DOHH2 (cell line): ENCODE results near the gene MUC15.

Source experiments
- H3F3A ChIP-seq: fragments of 200-600 bp; sonication (generic), shearing (Covaris generic); 2 replicates; pipeline ENCODE4 v1.6.0; 2016; ENCODE audit warnings: antibody characterized with exemption, mild to moderate bottlenecking; ENCODE audit not compliant: control insufficient read depth, insufficient read depth
- H3K27ac ChIP-seq: fragments of 200-600 bp; sonication (generic); 2 replicates; pipeline ENCODE4 v1.5.1; 2014; ENCODE audit warnings: low read depth, mild to moderate bottlenecking, low read length, moderate library complexity
- H3K27me3 ChIP-seq: fragments of 200-600 bp; sonication (generic); 2 replicates; pipeline ENCODE4 v1.6.1; 2014; ENCODE audit warnings: mild to moderate bottlenecking, low read length, mixed read lengths; ENCODE audit not compliant: control insufficient read depth
- H3K36me3 ChIP-seq: fragments of 200-600 bp; sonication (generic); 2 replicates; pipeline ENCODE4 v1.6.1; 2014; ENCODE audit warnings: mild to moderate bottlenecking, low read length, moderate library complexity, mixed read lengths; ENCODE audit not compliant: control insufficient read depth
- H3K4me1 ChIP-seq: fragments of 200-600 bp; sonication (generic); 2 replicates; pipeline ENCODE4 v1.6.1; 2014; ENCODE audit warnings: mild to moderate bottlenecking, low read length, mixed read lengths; ENCODE audit not compliant: control insufficient read depth
- H3K4me2 ChIP-seq: fragments of 200-600 bp; sonication (generic); 2 replicates; pipeline ENCODE4 v1.6.0; 2014; ENCODE audit warnings: mild to moderate bottlenecking, low read length, moderate library complexity
- H3K4me3 ChIP-seq: fragments of 200-600 bp; sonication (generic); 2 replicates; pipeline ENCODE4 v1.5.1; 2014; ENCODE audit warnings: mild to moderate bottlenecking, low read length, mixed read lengths
- H3K79me2 ChIP-seq: fragments of 200-600 bp; sonication (generic); 2 replicates; pipeline ENCODE4 v1.6.1; 2014; ENCODE audit warnings: mild to moderate bottlenecking, low read length, mixed read lengths; ENCODE audit not compliant: control insufficient read depth
- H3K9me2 ChIP-seq: fragments of 200-600 bp; sonication (generic); replicated peaks from 2 replicates; pipeline ENCODE4 v1.6.1; 2014; ENCODE audit warnings: mild to moderate bottlenecking, low read length, mixed read lengths; ENCODE audit not compliant: control insufficient read depth
- H3K9me3 ChIP-seq: fragments of 200-600 bp; sonication (generic); 2 replicates; pipeline ENCODE4 v1.6.1; 2014; ENCODE audit warnings: antibody characterized with exemption, low read length, mixed read lengths; ENCODE audit not compliant: control insufficient read depth, insufficient read depth
- H4K20me1 ChIP-seq: fragments of 200-600 bp; sonication (generic); 2 replicates; pipeline ENCODE4 v1.6.0; 2014; ENCODE audit warnings: low read depth, mild to moderate bottlenecking, antibody characterized with exemption, low read length, moderate library complexity; ENCODE audit not compliant: control insufficient read depth, insufficient read depth
- CTCF ChIP-seq: fragments of 200-600 bp; sonication (generic); IDR thresholded peaks from one replicate; pipeline ENCODE4 v1.5.1; 2014; ENCODE audit warnings: antibody characterized with exemption, mild to moderate bottlenecking, low read depth, low read length; ENCODE audit not compliant: poor library complexity, severe bottlenecking
- EZH2phosphoT487 ChIP-seq: fragments of 200-600 bp; sonication (generic); IDR thresholded peaks from 2 replicates; pipeline ENCODE4 v1.6.1; 2017; ENCODE audit warnings: borderline replicate concordance, mild to moderate bottlenecking, antibody characterized with exemption, low read length, moderate library complexity, mixed read lengths

The MUC15 gene

GRCh38 chr11:26571861-26572654 lies at the start of gene MUC15:
MUC15 (minus strand) TSS chr11:26572263; CDS start chr11:26567094, 5,169 bp downstream.
- Histone ChIP-seq H3K27me3 (no peaks in the 10 kb centered on the region), H3K4me2 (no peak within 1 kb of the TSS), H3K4me3 (no peak within 1 kb of the TSS), H3K27ac (no peak within 1 kb of the TSS), H3K4me1 (no peaks in the 10 kb centered on the region), H4K20me1 (no peaks in the 10 kb centered on the region), H3K36me3 (no peaks in the 10 kb centered on the region), H3K9me3 (no peaks in the 10 kb centered on the region), H3K9me2 (no peaks in the 10 kb centered on the region), H3K79me2 (no peaks in the 10 kb centered on the region), H3F3A (no peaks in the 10 kb centered on the region)
- no peak for TF ChIP-seq CTCF
- no peak for TF ChIP-seq EZH2phosphoT487

GRCh38 chr11:26621132-26621531 lies 49.1 kb upstream of the MUC15 start:
- Histone ChIP-seq H3K4me1 (no peaks in the 10 kb centered on the region), H3K9me2 (no peaks in the 10 kb centered on the region), H3K4me3 (no peak overlapping the region), H4K20me1 (no peaks in the 10 kb centered on the region), H3K27ac (no peak overlapping the region), H3K9me3 (no peaks in the 10 kb centered on the region), H3K79me2 (no peaks in the 10 kb centered on the region), H3K27me3 (no peaks in the 10 kb centered on the region), H3K36me3 (no peaks in the 10 kb centered on the region), H3K4me2 (no peak overlapping the region), H3F3A (no peaks in the 10 kb centered on the region)
- TF ChIP-seq CTCF (no peak), EZH2phosphoT487 (no peak)

GRCh38 chr11:26620282-26621045 lies 48.4 kb upstream of the MUC15 start:
- Histone ChIP-seq H3K27me3 (no peaks in the 10 kb centered on the region), H3K4me1 (no peaks in the 10 kb centered on the region), H3K4me3 (no peak overlapping the region), H3K9me3 (no peaks in the 10 kb centered on the region), H4K20me1 (no peaks in the 10 kb centered on the region), H3K36me3 (no peaks in the 10 kb centered on the region), H3K9me2 (no peaks in the 10 kb centered on the region), H3F3A (no peaks in the 10 kb centered on the region), H3K27ac (no peak overlapping the region), H3K4me2 (no peak overlapping the region), H3K79me2 (no peaks in the 10 kb centered on the region)
- TF ChIP-seq CTCF (no peak), EZH2phosphoT487 (no peak)
